AG09309 (cell line): ENCODE data around the gene ATP10A.
A peak's percentile ranks its signal among the peaks of the same experiment; 100 is the strongest.

Experiments
- DNase-seq: peaks from one replicate; pipeline ENCODE4 v3.0.0-alpha.2; 2010; ENCODE audit warnings: low read depth
- H3K4me3 ChIP-seq: 2 replicates; pipeline ENCODE4 v1.5.1; 2011; ENCODE audit warnings: mild to moderate bottlenecking, low read depth, low read length, moderate library complexity; ENCODE audit not compliant: control insufficient read depth
- TF ChIP-seq, protein P1 (sequence below): IDR thresholded peaks from 2 replicates; pipeline ENCODE4 v1.5.1; 2011; ENCODE audit warnings: mild to moderate bottlenecking, low read depth, low read length, inconsistent platforms; ENCODE audit not compliant: insufficient read depth, control insufficient read depth; ENCODE audit errors: missing control alignments

Gene ATP10A

DNA sequence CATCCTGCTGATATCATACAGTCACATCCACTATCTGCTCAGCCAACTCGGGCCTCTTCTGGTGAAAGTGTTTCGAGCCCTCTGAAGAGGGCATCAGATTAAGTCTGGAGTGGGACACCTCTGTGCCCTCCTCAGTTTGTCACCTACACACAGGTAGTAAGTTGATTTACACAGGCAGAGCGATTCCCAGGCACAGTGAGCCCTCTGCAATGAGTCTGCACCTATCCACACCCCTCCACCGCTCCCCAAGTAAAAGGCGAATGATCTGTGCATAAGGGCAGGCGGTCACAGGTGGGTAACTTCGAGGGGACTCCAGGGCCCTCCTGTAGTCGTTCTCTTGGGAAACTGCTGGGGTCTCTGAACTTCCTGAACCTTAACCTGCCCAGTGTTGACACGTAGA lies 152.0 kb downstream of the ATP10A start:
- TF ChIP-seq, protein P1, sequence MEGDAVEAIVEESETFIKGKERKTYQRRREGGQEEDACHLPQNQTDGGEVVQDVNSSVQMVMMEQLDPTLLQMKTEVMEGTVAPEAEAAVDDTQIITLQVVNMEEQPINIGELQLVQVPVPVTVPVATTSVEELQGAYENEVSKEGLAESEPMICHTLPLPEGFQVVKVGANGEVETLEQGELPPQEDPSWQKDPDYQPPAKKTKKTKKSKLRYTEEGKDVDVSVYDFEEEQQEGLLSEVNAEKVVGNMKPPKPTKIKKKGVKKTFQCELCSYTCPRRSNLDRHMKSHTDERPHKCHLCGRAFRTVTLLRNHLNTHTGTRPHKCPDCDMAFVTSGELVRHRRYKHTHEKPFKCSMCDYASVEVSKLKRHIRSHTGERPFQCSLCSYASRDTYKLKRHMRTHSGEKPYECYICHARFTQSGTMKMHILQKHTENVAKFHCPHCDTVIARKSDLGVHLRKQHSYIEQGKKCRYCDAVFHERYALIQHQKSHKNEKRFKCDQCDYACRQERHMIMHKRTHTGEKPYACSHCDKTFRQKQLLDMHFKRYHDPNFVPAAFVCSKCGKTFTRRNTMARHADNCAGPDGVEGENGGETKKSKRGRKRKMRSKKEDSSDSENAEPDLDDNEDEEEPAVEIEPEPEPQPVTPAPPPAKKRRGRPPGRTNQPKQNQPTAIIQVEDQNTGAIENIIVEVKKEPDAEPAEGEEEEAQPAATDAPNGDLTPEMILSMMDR = no peak

GRCh38 chr15:25710184-25710583 lies 152.9 kb downstream of the ATP10A start:
- DNase-seq = no peak

More for the DNA sequence above, 152.0 kb downstream of the ATP10A start:
- DNase-seq = no peak
- H3K4me3 ChIP-seq = no peak overlapping the region

DNA sequence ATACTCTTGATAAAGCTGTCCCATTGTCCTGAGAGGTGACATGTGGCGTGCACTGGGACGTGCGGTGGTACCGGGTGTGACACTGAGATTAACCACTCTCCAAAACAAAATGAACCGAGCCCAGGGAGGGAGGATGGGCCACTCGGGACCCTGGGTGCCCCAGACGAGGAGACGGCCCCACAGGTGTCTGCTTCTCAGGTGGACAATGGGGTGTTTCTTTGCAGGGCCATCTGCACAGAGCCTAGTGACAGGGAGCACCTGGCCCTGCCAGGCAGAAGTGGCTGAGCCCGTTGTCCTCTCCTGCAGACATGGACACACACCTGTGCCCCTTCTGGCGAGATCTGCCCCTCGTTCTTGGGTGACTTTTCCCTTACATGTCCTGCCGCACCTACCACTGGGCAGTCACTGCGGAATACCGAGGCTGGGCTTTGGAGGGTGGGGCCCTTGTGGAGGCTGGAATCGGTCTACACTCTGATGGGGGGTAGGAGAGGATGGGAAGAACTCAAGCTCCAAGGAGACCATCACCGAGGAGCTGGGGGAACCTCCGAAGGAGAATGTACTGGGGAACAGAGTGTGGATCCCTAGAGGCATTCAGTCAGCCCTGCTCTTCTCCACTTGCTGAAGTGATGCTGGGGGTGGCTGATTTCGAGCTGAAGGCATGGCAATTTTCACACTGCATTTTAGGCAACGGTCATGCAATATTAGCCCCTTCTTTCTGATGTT lies 153.5 kb downstream of the ATP10A start:
- H3K4me3 ChIP-seq = no peak overlapping the region
- DNase-seq = no peak
- TF ChIP-seq, protein P1 = no peak

More at GRCh38 chr15:25710184-25710583, 152.9 kb downstream of the ATP10A start:
- TF ChIP-seq, protein P1 = peak; percentile 79
- no peak overlapping the region for H3K4me3 ChIP-seq

DNA sequence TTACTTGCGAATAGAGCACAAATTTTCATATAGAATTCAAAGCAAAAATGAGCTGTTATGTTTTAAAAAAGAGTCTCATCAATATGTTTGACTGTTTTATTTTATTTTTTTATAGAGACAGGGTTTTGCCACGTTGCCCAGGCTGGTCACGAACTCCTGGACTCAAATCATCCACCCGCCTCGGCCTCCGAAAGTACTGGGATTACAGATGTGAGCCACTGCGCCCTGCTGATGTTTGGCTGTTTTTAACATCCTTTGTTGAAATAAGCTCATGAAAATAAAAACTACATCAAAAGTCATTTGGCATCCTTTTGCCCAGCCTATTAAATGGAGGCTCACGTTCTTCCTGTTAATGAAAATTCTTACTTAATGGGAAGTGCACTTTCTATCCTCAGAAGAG lies 154.7 kb downstream of the ATP10A start:
- no peak overlapping the region for H3K4me3 ChIP-seq
- TF ChIP-seq, protein P1 = no peak
- no peak for DNase-seq

GRCh38 chr15:25707656-25708365 lies 155.3 kb downstream of the ATP10A start:
- TF ChIP-seq, protein P1 = no peak
- DNase-seq = no peak
- H3K4me3 ChIP-seq = no peak overlapping the region

DNA sequence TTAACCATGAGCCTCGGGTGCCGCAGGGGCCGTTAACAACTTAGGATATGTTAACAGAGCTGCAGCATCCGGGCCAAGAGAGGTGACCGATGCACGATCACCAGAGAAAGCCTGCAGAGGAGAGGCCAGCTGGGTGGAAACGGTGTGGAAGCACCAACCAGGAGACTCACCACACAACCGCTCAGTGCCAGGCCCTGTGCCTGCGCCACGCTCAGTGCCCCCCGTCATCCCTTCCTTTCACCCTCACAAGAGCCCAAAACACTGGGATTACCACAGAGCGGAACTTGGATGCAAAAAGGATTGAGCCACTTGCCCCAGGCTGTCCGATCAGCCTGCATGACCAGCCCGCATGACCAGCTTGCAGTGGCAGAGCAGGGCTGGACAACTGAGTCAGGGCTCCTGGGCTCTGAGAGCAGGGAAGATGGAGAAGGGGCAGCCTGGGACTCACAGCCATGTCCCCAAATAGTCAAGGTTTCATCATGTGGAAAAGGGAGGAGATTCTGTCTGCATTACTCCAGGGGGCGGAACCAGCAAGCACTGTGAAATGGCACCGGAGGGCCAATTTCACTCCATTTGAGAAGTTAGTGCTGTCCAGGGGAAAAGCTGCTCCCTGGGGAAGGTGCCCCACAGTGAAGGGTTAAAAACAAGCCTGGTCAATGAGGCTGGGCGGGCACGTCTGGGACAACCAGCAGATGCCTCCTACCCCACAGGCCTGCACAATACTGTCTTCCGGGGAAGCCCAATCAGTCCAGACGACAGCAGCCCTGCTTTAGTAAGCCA lies 156.8 kb downstream of the ATP10A start:
- H3K4me3 ChIP-seq = no peak overlapping the region
- DNase-seq = no peak
- TF ChIP-seq, protein P1 = no peak
